ENCODE results near the gene GAR1.
"Not testable (repeated sequence)": the region's sequence is repeated elsewhere in the genome, so short reads cannot be mapped to it uniquely, and the experiment has no call there.

Gene GAR1

GRCh38 chr4:109820563-109820962 lies 5.0 kb downstream of the GAR1 start:
- Mint-ChIP-seq H3K27ac (peak overlapping the region; percentile 36), H3K4me3 (no peak overlapping the region), H3K4me1 (peaks cover 38% of the 10 kb centered on the region), H3K36me3 (peaks cover 99% of the 10 kb centered on the region), H3K9me3 (no peaks in the 10 kb centered on the region)
- no peak for DNase-seq (ENCODE audit: low spot score in 2 of 2)
- ATAC-seq, result no peak

- peak; percentile 87 for ATAC-seq
- H3K4me1 Mint-ChIP-seq, result peaks cover 32% of the 10 kb centered on the region
- no peaks in the 10 kb centered on the region for H3K9me3 Mint-ChIP-seq
- H3K36me3 Mint-ChIP-seq, result peaks cover 98% of the 10 kb centered on the region
- no peak overlapping the region for H3K27ac Mint-ChIP-seq
- no peak overlapping the region for H3K4me3 Mint-ChIP-seq
- DNase-seq (ENCODE audit: low spot score in 2 of 2), result no peak
Observed at GRCh38 chr4:109821185-109821584, 5.6 kb downstream of the GAR1 start.

- H3K4me1 Mint-ChIP-seq, result no peaks in the 10 kb centered on the region
- no peak overlapping the region for H3K27ac Mint-ChIP-seq
- peaks cover 43% of the 10 kb centered on the region for H3K36me3 Mint-ChIP-seq
- no peak for DNase-seq (ENCODE audit: low spot score in 2 of 2)
- H3K9me3 Mint-ChIP-seq, result no peaks in the 10 kb centered on the region
- no peak for ATAC-seq
- no peak overlapping the region for H3K4me3 Mint-ChIP-seq
Observed at GRCh38 chr4:109826719-109827118, 11.2 kb downstream of the GAR1 start.

GRCh38 chr4:109827672-109828071 lies 12.1 kb downstream of the GAR1 start, which contains the start of gene RRH:
TSS of gene RRH (plus strand) at chr4:109827972. CDS start at chr4:109828028, 56 bp downstream.
- Mint-ChIP-seq H3K9me3 (no peaks in the 10 kb centered on the region), H3K4me3 (no peak within 1 kb of the TSS), H3K36me3 (peaks cover 34% of the 10 kb centered on the region), H3K27ac (no peak within 1 kb of the TSS), H3K4me1 (no peaks in the 10 kb centered on the region)
- ATAC-seq, result no peak
- no peak for DNase-seq (ENCODE audit: low spot score in 2 of 2)

- no peaks in the 10 kb centered on the region for H3K4me1 Mint-ChIP-seq
Observed at GRCh38 chr4:109833756-109834155, 18.2 kb downstream of the GAR1 start.

GRCh38 chr4:109836985-109837384 lies 21.4 kb downstream of the GAR1 start:
- H3K4me1 Mint-ChIP-seq, result no peaks in the 10 kb centered on the region
- H3K9me3 Mint-ChIP-seq, result no peaks in the 10 kb centered on the region
- H3K27ac Mint-ChIP-seq, result no peak overlapping the region
- H3K4me3 Mint-ChIP-seq, result no peak overlapping the region
- DNase-seq (ENCODE audit: low spot score in 2 of 2), result no peak
- no peak for ATAC-seq
- H3K36me3 Mint-ChIP-seq, result no peaks in the 10 kb centered on the region

More at GRCh38 chr4:109833756-109834155, 18.2 kb downstream of the GAR1 start:
- H3K4me3 Mint-ChIP-seq, result no peak overlapping the region
- H3K36me3 Mint-ChIP-seq, result no peaks in the 10 kb centered on the region
- ATAC-seq, result no peak
- no peak overlapping the region for H3K27ac Mint-ChIP-seq
- H3K9me3 Mint-ChIP-seq, result no peaks in the 10 kb centered on the region
- DNase-seq (ENCODE audit: low spot score in 2 of 2), result no peak

- H3K36me3 Mint-ChIP-seq, result no peaks in the 10 kb centered on the region
- no peak overlapping the region for H3K4me3 Mint-ChIP-seq
- no peaks in the 10 kb centered on the region for H3K9me3 Mint-ChIP-seq
- DNase-seq (ENCODE audit: low spot score in 2 of 2) (no peak), ATAC-seq (no peak)
- H3K27ac Mint-ChIP-seq, result no peak overlapping the region
- no peaks in the 10 kb centered on the region for H3K4me1 Mint-ChIP-seq
Observed at GRCh38 chr4:109846395-109847098, 31.0 kb downstream of the GAR1 start.

- no peak for ATAC-seq
- no peaks in the 10 kb centered on the region for H3K9me3 Mint-ChIP-seq
- no peaks in the 10 kb centered on the region for H3K4me1 Mint-ChIP-seq
- no peak for DNase-seq (ENCODE audit: low spot score in 2 of 2)
- no peak within 1 kb of the TSS for H3K4me3 Mint-ChIP-seq
- no peaks in the 10 kb centered on the region for H3K36me3 Mint-ChIP-seq
- H3K27ac Mint-ChIP-seq, result no peak within 1 kb of the TSS
Observed at GRCh38 chr4:109847896-109848442, 32.4 kb downstream of the GAR1 start, which contains the start of gene LRIT3. TSS of gene LRIT3 (plus strand) at chr4:109848107. CDS start at chr4:109848202, 95 bp downstream.

- Mint-ChIP-seq H3K4me3 (no peak overlapping the region), H3K36me3 (no peaks in the 10 kb centered on the region), H3K9me3 (no peaks in the 10 kb centered on the region), H3K27ac (no peak overlapping the region), H3K4me1 (no peaks in the 10 kb centered on the region)
- no peak for DNase-seq (ENCODE audit: low spot score in 2 of 2)
- no peak for ATAC-seq
Observed at GRCh38 chr4:109848501-109848900, 32.9 kb downstream of the GAR1 start.

- no peaks in the 10 kb centered on the region for H3K36me3 Mint-ChIP-seq
- no peaks in the 10 kb centered on the region for H3K4me1 Mint-ChIP-seq
- DNase-seq (ENCODE audit: low spot score in 2 of 2) (no peak), ATAC-seq (no peak)
- no peak overlapping the region for H3K4me3 Mint-ChIP-seq
- no peak overlapping the region for H3K27ac Mint-ChIP-seq
- H3K9me3 Mint-ChIP-seq, result no peaks in the 10 kb centered on the region
Observed at GRCh38 chr4:109850601-109851000, 35.0 kb downstream of the GAR1 start.

GRCh38 chr4:109859426-109860300 lies 44.1 kb downstream of the GAR1 start:
- H3K27ac Mint-ChIP-seq; H3K36me3 Mint-ChIP-seq; ATAC-seq; H3K9me3 Mint-ChIP-seq; H3K4me3 Mint-ChIP-seq; H3K4me1 Mint-ChIP-seq; DNase-seq (ENCODE audit: low spot score in 2 of 2): not testable (repeated sequence)

GRCh38 chr4:109861271-109861670 lies 45.7 kb downstream of the GAR1 start:
- DNase-seq (ENCODE audit: low spot score in 2 of 2) (no peak), ATAC-seq (no peak)
- Mint-ChIP-seq H3K4me1 (no peaks in the 10 kb centered on the region), H3K4me3 (no peak overlapping the region), H3K36me3 (no peaks in the 10 kb centered on the region), H3K9me3 (peaks cover 10% of the 10 kb centered on the region), H3K27ac (no peak overlapping the region)

- peaks cover 10% of the 10 kb centered on the region for H3K9me3 Mint-ChIP-seq
- no peak for ATAC-seq
- no peaks in the 10 kb centered on the region for H3K4me1 Mint-ChIP-seq
Observed at GRCh38 chr4:109861916-109862511, 46.5 kb downstream of the GAR1 start.

GRCh38 chr4:109864134-109864533 lies 48.6 kb downstream of the GAR1 start:
- ATAC-seq (no peak), DNase-seq (ENCODE audit: low spot score in 2 of 2) (no peak)
- Mint-ChIP-seq H3K4me3 (no peak overlapping the region), H3K36me3 (no peaks in the 10 kb centered on the region), H3K27ac (no peak overlapping the region), H3K4me1 (no peaks in the 10 kb centered on the region), H3K9me3 (peaks cover 6% of the 10 kb centered on the region)

More at GRCh38 chr4:109861916-109862511, 46.5 kb downstream of the GAR1 start:
- Mint-ChIP-seq H3K4me3 (no peak overlapping the region), H3K36me3 (no peaks in the 10 kb centered on the region), H3K27ac (no peak overlapping the region)
- no peak for DNase-seq (ENCODE audit: low spot score in 2 of 2)

GRCh38 chr4:109870061-109870460 lies 54.5 kb downstream of the GAR1 start:
- DNase-seq (ENCODE audit: low spot score in 2 of 2), result no peak
- Mint-ChIP-seq H3K36me3 (no peaks in the 10 kb centered on the region), H3K4me1 (no peaks in the 10 kb centered on the region), H3K4me3 (no peak overlapping the region), H3K27ac (no peak overlapping the region), H3K9me3 (no peaks in the 10 kb centered on the region)
- no peak for ATAC-seq
